A549 (cell line): ENCODE data around the gene TNFRSF21. TPM values are rescaled to one million over a fixed set of nuclear protein-coding genes. Genes with fewer than 3 reads are reported as not detected.

Experiments used
- ATAC-seq, 2 experiments: fragments of 200-7000 bp in 1 of 2; fragments of >200 bp in 1 of 2; cut with Nextera tagmentation in 1 of 2; cut with Tn5 transposase in 1 of 2; 3 replicates each; pipeline versions ENCODE4 v1.8.0 to v1.9.1; 2018 to 2020; ENCODE audit warnings: mild to moderate bottlenecking in 1 of 2, moderate library complexity in 1 of 2
- CTCF ChIA-PET: fragments of 300-600 bp; sonication (Branson Sonifier 250); formaldehyde crosslinking; extraction: SDS; loops from one replicate; lab custom pipeline; 2021; ENCODE audit warnings: antibody characterized with exemption, inconsistent platforms; lab: Yijun Ruan, JAX
- POLR2A ChIA-PET: fragments of 350-600 bp; formaldehyde crosslinking; extraction: SDS; loops from one replicate; lab custom pipeline; 2021; ENCODE audit warnings: antibody characterized with exemption, inconsistent platforms; lab: Yijun Ruan, JAX
- DNase-seq, 2 experiments: peaks; one replicate each; pipeline versions ENCODE4 v3.0.0 to v3.0.0-alpha.2; 2011 to 2016; ENCODE audit warnings: low read depth in 1 of 2, low spot score in 1 of 2
- FAIRE-seq: peaks from 2 replicates; lab custom pipeline; 2011; peaks lifted over from hg19 to GRCh38; lab: Jason Lieb, UNC
- H3K27ac ChIP-seq, 2 experiments: fragments of >200 bp; sonication (Bioruptor Twin); formaldehyde crosslinking; 3 replicates each; pipeline ENCODE4 v1.5.1; 2016 to 2017
- H3K4me1 ChIP-seq: fragments of >200 bp; sonication (Bioruptor Twin); formaldehyde crosslinking; 3 replicates; pipeline ENCODE4 v1.6.1; 2016
- H3K4me2 ChIP-seq: fragments of >200 bp; sonication (Bioruptor Twin); formaldehyde crosslinking; 3 replicates; pipeline ENCODE4 v1.6.1; 2016
- H3K4me3 ChIP-seq: fragments of >200 bp; sonication (Bioruptor Twin); formaldehyde crosslinking; 3 replicates; pipeline ENCODE4 v1.5.1; 2016
- H3K9me3 ChIP-seq: fragments of >200 bp; sonication (Bioruptor Twin); formaldehyde crosslinking; 3 replicates; pipeline ENCODE4 v1.6.1; 2016
- ATOH8 ChIP-seq: fragments of 250-450 bp; sonication (Bioruptor Pico); IDR thresholded peaks from 2 replicates; pipeline ENCODE4 v1.5.0; 2020; ENCODE audit warnings: low read depth, mild to moderate bottlenecking, moderate library complexity
- BCL3 ChIP-seq: fragments of >200 bp; sonication (Bioruptor Twin); formaldehyde crosslinking; IDR thresholded peaks from 3 replicates; pipeline ENCODE4 v1.6.1; 2016
- BHLHE40 ChIP-seq: IDR thresholded peaks from 2 replicates; pipeline ENCODE4 v1.6.1; 2012; ENCODE audit warnings: low read depth, low read length, inconsistent platforms
- CBX2 ChIP-seq: fragments of 200-600 bp; sonication (generic); IDR thresholded peaks from 2 replicates; pipeline ENCODE4 v1.6.1; 2016; ENCODE audit warnings: low read depth, mild to moderate bottlenecking, borderline replicate concordance
- CHD2 ChIP-seq: fragments of 150-350 bp; IDR thresholded peaks from 2 replicates; pipeline ENCODE4 v1.6.1; 2014; ENCODE audit warnings: low read length; ENCODE audit not compliant: partially characterized antibody
- CHD4 ChIP-seq: fragments of 200-600 bp; sonication (generic); IDR thresholded peaks from 2 replicates; pipeline ENCODE4 v1.6.1; 2016; ENCODE audit warnings: antibody characterized with exemption, mild to moderate bottlenecking, borderline replicate concordance
- CTCF ChIP-seq: fragments of >200 bp; sonication (Bioruptor Twin); formaldehyde crosslinking; IDR thresholded peaks from 3 replicates; pipeline ENCODE4 v1.5.1; 2016
- EP300 ChIP-seq, 2 experiments: fragments of >200 bp; sonication (Bioruptor Twin); formaldehyde crosslinking; IDR thresholded peaks; 2 replicates in 1 of 2; 3 replicates in 1 of 2; pipeline ENCODE4 v1.6.1; 2016 to 2017
- ESRRA ChIP-seq: fragments of 150-350 bp; IDR thresholded peaks from 2 replicates; pipeline ENCODE4 v1.6.1; 2014; ENCODE audit warnings: mild to moderate bottlenecking, low read length, borderline replicate concordance
- FOSL2 ChIP-seq, 2 experiments: fragments of 450-650 bp in 1 of 2; fragments of >200 bp in 1 of 2; sonication (Bioruptor Twin) in 1 of 2; formaldehyde crosslinking; IDR thresholded peaks; 2 replicates each; pipeline versions ENCODE4 v1.5.0 to v1.6.1; 2016 to 2020; ENCODE audit warnings: mild to moderate bottlenecking in 1 of 2, moderate library complexity in 1 of 2
- FOXS1 ChIP-seq: fragments of 250-450 bp; sonication (Bioruptor Pico); IDR thresholded peaks from 2 replicates; pipeline ENCODE4 v1.5.0; 2020; ENCODE audit warnings: mild to moderate bottlenecking, moderate library complexity
- GATA3 ChIP-seq: IDR thresholded peaks from 2 replicates; pipeline ENCODE4 v1.6.1; 2012; ENCODE audit warnings: borderline replicate concordance
- HES2 ChIP-seq: fragments of >200 bp; sonication (Bioruptor Twin); formaldehyde crosslinking; IDR thresholded peaks from 2 replicates; pipeline ENCODE4 v1.6.1; 2016
- HMGXB4 ChIP-seq: fragments of 250-450 bp; sonication (Bioruptor Pico); IDR thresholded peaks from 2 replicates; pipeline ENCODE4 v1.5.0; 2021; ENCODE audit warnings: mild to moderate bottlenecking, moderate library complexity, borderline replicate concordance
- HOXA7 ChIP-seq: fragments of 250-450 bp; sonication (Bioruptor Pico); IDR thresholded peaks from 2 replicates; pipeline ENCODE4 v1.5.0; 2020; ENCODE audit warnings: mild to moderate bottlenecking, moderate library complexity
- HOXB5 ChIP-seq: fragments of 250-450 bp; sonication (Bioruptor Pico); IDR thresholded peaks from 2 replicates; pipeline ENCODE4 v1.5.0; 2020; ENCODE audit warnings: mild to moderate bottlenecking, moderate library complexity
- KDM5A ChIP-seq: fragments of 200-600 bp; sonication (generic); IDR thresholded peaks from 2 replicates; pipeline ENCODE4 v1.6.1; 2016; ENCODE audit warnings: antibody characterized with exemption, mild to moderate bottlenecking
- MAX ChIP-seq: IDR thresholded peaks from 2 replicates; pipeline ENCODE4 v1.6.1; 2012
- MAZ ChIP-seq: fragments of 150-350 bp; IDR thresholded peaks from 2 replicates; pipeline ENCODE4 v1.6.1; 2014; ENCODE audit warnings: antibody characterized with exemption, low read depth, low read length, borderline replicate concordance
- NPAS2 ChIP-seq: fragments of 250-450 bp; sonication (Bioruptor Pico); IDR thresholded peaks from 2 replicates; pipeline ENCODE4 v1.8.0; 2022; ENCODE audit warnings: mild to moderate bottlenecking, moderate library complexity, borderline replicate concordance
- PBX3 ChIP-seq: IDR thresholded peaks from 2 replicates; pipeline ENCODE4 v1.6.1; 2012
- POLR2A ChIP-seq: IDR thresholded peaks from 2 replicates; pipeline ENCODE4 v1.6.1; 2012; ENCODE audit warnings: mild to moderate bottlenecking, low read length
- POLR2AphosphoS2 ChIP-seq: conservative IDR thresholded peaks from 2 replicates; pipeline ENCODE4 v1.6.1; 2012; ENCODE audit warnings: low read length, improper control_type of control experiment, inconsistent platforms
- RAD21 ChIP-seq, 2 experiments: fragments of >200 bp in 1 of 2; sonication (Bioruptor Twin) in 1 of 2; formaldehyde crosslinking in 1 of 2; IDR thresholded peaks in 1 of 2; conservative IDR thresholded peaks in 1 of 2; 2 replicates in 1 of 2; 3 replicates in 1 of 2; pipeline ENCODE4 v1.6.1; 2012 to 2018; ENCODE audit warnings: inconsistent platforms in 1 of 2
- RFX5 ChIP-seq: fragments of 450-650 bp; IDR thresholded peaks from 2 replicates; pipeline ENCODE4 v1.7.1; 2014; ENCODE audit warnings: antibody characterized with exemption, mild to moderate bottlenecking, moderate library complexity
- SMC3 ChIP-seq: fragments of >200 bp; sonication (Bioruptor Twin); formaldehyde crosslinking; IDR thresholded peaks from 3 replicates; pipeline ENCODE4 v1.6.1; 2018; ENCODE audit warnings: inconsistent platforms
- TFCP2L1 ChIP-seq: fragments of 250-450 bp; sonication (Bioruptor Pico); IDR thresholded peaks from 2 replicates; pipeline ENCODE4 v1.5.0; 2021; ENCODE audit warnings: mild to moderate bottlenecking
- TP53 ChIP-seq: fragments of 250-450 bp; sonication (Bioruptor Pico); IDR thresholded peaks from 2 replicates; pipeline ENCODE4 v1.5.0; 2021; ENCODE audit warnings: mild to moderate bottlenecking, moderate library complexity
- USF2 ChIP-seq: fragments of 450-650 bp; IDR thresholded peaks from 2 replicates; pipeline ENCODE4 v1.6.1; 2014; ENCODE audit warnings: antibody characterized with exemption
- ZSCAN20 ChIP-seq: fragments of 250-450 bp; sonication (Bioruptor Pico); IDR thresholded peaks from 2 replicates; pipeline ENCODE4 v1.8.0; 2022; ENCODE audit warnings: mild to moderate bottlenecking, moderate library complexity
- WGBS: methylation state at CpG from one replicate; pipeline ENCODE4 v1.1.6; 2017; ENCODE audit errors: missing lambda C conversion rate; 5-methylcytosine and 5-hydroxymethylcytosine counted together
- polyA plus RNA-seq, 4 experiments: library from polyadenylated mRNA; depleted of rRNA in 3 of 4; stranded (reverse); fragments of >200 nt; fragmentation: RNase III in 1 of 4; extraction: RNeasy Plus Mini Kit Qiagen cat#74134 plus additional on column Dnase treatment in 1 of 4; gene quantifications; 2 replicates in 3 of 4; 3 replicates in 1 of 4; pipeline ENCODE4 v1.2.3, GENCODE V29; 2011 to 2017

The TNFRSF21 gene
- polyA plus RNA-seq, 2 of the 4 experiments (the other 2 are of a cell fraction) = 14.1 to 15.6 TPM

- no peak for TF ChIP-seq CBX2
- no peak for TF ChIP-seq ESRRA
- TF ChIP-seq MAZ = no peak
- no peak for TF ChIP-seq KDM5A
- no peak for TF ChIP-seq POLR2A
- no peak for TF ChIP-seq FOSL2 (IDR thresholded peaks at IDR 0.05)
- no peak for TF ChIP-seq FOSL2 (CRISPR knock-in tag; IDR thresholded peaks at IDR 0.05)
- no peak for TF ChIP-seq NPAS2 (CRISPR knock-in tag)
- TF ChIP-seq POLR2AphosphoS2 = no peak
- no peak for TF ChIP-seq CTCF
- no peak for TF ChIP-seq ZSCAN20 (CRISPR knock-in tag)
- TF ChIP-seq RAD21 (conservative IDR thresholded peaks at IDR 0.05 in 1 of 2, IDR thresholded peaks at IDR 0.05 in 1 of 2) = no peak
- no peak for TF ChIP-seq HMGXB4
- POLR2A ChIA-PET = no interaction called here
- 94% methylated on average over 4 of the region's 4 CpGs for WGBS
- CTCF ChIA-PET = interaction anchor here (1.5 kb wide), 1 partner anchor 15 kb away, joined by 4 read pairs; the partner anchor contains the start of gene TNFRSF21
- FAIRE-seq = no peak
- H3K9me3 ChIP-seq = no peaks in the 10 kb centered on the region
- H3K4me2 ChIP-seq = no peak overlapping the region
- no peak overlapping the region for H3K4me3 ChIP-seq
- no peak for ATAC-seq
- no peak for DNase-seq
- H3K4me1 ChIP-seq = peaks cover 14% of the 10 kb centered on the region
- no peak overlapping the region for H3K27ac ChIP-seq
Observed at GRCh38 chr6:47294990-47295389, 14.7 kb downstream of the TNFRSF21 start.

GRCh38 chr6:47292944-47293343, 16.8 kb downstream of the TNFRSF21 start:
- H3K4me1 ChIP-seq = peaks cover 21% of the 10 kb centered on the region
- no peaks in the 10 kb centered on the region for H3K9me3 ChIP-seq
- ChIA-PET POLR2A (no interaction called here), CTCF (no interaction called here)
- no peak overlapping the region for H3K27ac ChIP-seq
- H3K4me2 ChIP-seq = no peak overlapping the region
- H3K4me3 ChIP-seq = no peak overlapping the region
- no peak for DNase-seq
- FAIRE-seq = no peak
- WGBS = 60% methylated on average over 2 of the region's 2 CpGs
- no peak for ATAC-seq
- TF ChIP-seq HOXB5 (CRISPR knock-in tag) = no peak
- no peak for TF ChIP-seq BCL3
- TF ChIP-seq FOXS1 = no peak
- no peak for TF ChIP-seq HES2
- no peak for TF ChIP-seq ATOH8
- TF ChIP-seq TP53 (CRISPR knock-in tag) = no peak
- no peak for TF ChIP-seq CHD2
- no peak for TF ChIP-seq HOXA7 (CRISPR knock-in tag)
- no peak for TF ChIP-seq GATA3
- no peak for TF ChIP-seq BHLHE40
- TF ChIP-seq SMC3 = no peak
- TF ChIP-seq RFX5 = no peak
- TF ChIP-seq ESRRA = no peak
- TF ChIP-seq CHD4 = no peak
- TF ChIP-seq MAX = no peak
- TF ChIP-seq PBX3 = no peak
- no peak for TF ChIP-seq ZSCAN20 (CRISPR knock-in tag)
- TF ChIP-seq TFCP2L1 (CRISPR knock-in tag) = no peak
- TF ChIP-seq USF2 = no peak
- TF ChIP-seq EP300 (IDR thresholded peaks at IDR 0.05) = no peak
